NCI-H446 treated with DMSO at 0.1 percent for 48 hours (cell line): ENCODE measurements around the gene HBA2.
"Not testable (repeated sequence)": the region's sequence is repeated elsewhere in the genome, so short reads cannot be mapped to it uniquely, and the experiment has no call there.

Source experiments
- DNase-seq: peaks from one replicate; lab custom pipeline; 2025; lab: John Stamatoyannopoulos, UW

HBA2 gene

GRCh38 chr16:194516-194915 is 21.8 kb downstream of the HBA2 start:
- DNase-seq, result no peak

GRCh38 chr16:200388-200787 is 27.7 kb downstream of the HBA2 start:
- DNase-seq, result no peak

- no peak for DNase-seq
Measured at GRCh38 chr16:203246-203645, 30.6 kb downstream of the HBA2 start.

GRCh38 chr16:204046-204445 is 31.4 kb downstream of the HBA2 start:
- DNase-seq, result not testable (repeated sequence)

GRCh38 chr16:209359-209758 is 36.7 kb downstream of the HBA2 start:
- not testable (repeated sequence) for DNase-seq

GRCh38 chr16:211631-212180 is 39.0 kb downstream of the HBA2 start:
- DNase-seq, result not testable (repeated sequence)

- no peak for DNase-seq
Measured at GRCh38 chr16:212999-213398, 40.3 kb downstream of the HBA2 start.

GRCh38 chr16:220021-220420 is 47.3 kb downstream of the HBA2 start:
- no peak for DNase-seq
